Nephron (organoid): ENCODE data around the gene GPALPP1.

ENCODE experiments used
- H3K27ac Mint-ChIP-seq, 3 experiments: 2 replicates each; pipeline ENCODE4 v1.8.0; 2020; ENCODE audit warnings: mixed read lengths in 3 of 3, mild to moderate bottlenecking in 2 of 3, moderate library complexity in 1 of 3
- H3K27me3 Mint-ChIP-seq: 2 replicates; pipeline ENCODE4 v1.8.0; 2021; ENCODE audit warnings: low read depth, mild to moderate bottlenecking, moderate library complexity, mixed read lengths
- H3K36me3 Mint-ChIP-seq: 2 replicates; pipeline ENCODE4 v1.8.0; 2020; ENCODE audit warnings: low read depth, mixed read lengths
- H3K4me1 Mint-ChIP-seq: 2 replicates; pipeline ENCODE4 v1.8.0; 2020; ENCODE audit warnings: mixed read lengths
- H3K4me3 Mint-ChIP-seq, 3 experiments: 2 replicates each; pipeline ENCODE4 v1.8.0; 2020; ENCODE audit warnings: mild to moderate bottlenecking in 3 of 3, mixed read lengths in 3 of 3, moderate library complexity in 2 of 3
- H3K9me3 Mint-ChIP-seq: 2 replicates; pipeline ENCODE4 v1.8.0; 2020; ENCODE audit warnings: mixed read lengths
- CTCF ChIP-seq, 3 experiments: fragments of 200-600 bp; sonication (generic); IDR thresholded peaks; one replicate each; pipeline ENCODE4 v1.5.0; 2021; ENCODE audit warnings: antibody characterized with exemption in 3 of 3; ENCODE audit not compliant: unreplicated experiment in 3 of 3

The GPALPP1 gene

DNA sequence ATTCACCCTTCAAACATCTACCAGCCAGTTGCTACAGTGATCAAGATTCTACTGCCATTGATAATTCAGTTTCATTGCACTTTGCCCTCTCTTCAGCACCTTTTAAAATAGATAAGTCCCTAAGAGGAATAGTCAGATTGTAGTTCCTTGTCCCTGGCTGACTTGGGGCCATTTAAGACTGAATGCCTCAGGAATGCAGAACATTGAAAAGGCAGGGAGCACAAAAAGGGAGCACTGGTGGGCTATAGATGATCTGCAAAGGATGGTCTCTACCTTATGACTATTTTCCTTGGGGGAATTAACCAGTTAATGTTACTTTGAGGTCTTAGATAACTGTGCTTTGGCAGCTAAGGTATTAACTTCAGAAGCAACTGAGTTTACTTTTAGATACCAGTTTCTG is 46.9 kb downstream of the GPALPP1 start:
- H3K27me3 Mint-ChIP-seq, result no peaks in the 10 kb centered on the region
- H3K4me1 Mint-ChIP-seq, result no peaks in the 10 kb centered on the region
- no peaks in the 10 kb centered on the region for H3K9me3 Mint-ChIP-seq
- H3K27ac Mint-ChIP-seq, result no peak overlapping the region
- no peak overlapping the region for H3K4me3 Mint-ChIP-seq
- H3K36me3 Mint-ChIP-seq, result peaks cover 27% of the 10 kb centered on the region
- TF ChIP-seq CTCF (IDR thresholded peaks at IDR 0.05; ENCODE audit: unreplicated experiment in 3 of 3), result no peak

DNA sequence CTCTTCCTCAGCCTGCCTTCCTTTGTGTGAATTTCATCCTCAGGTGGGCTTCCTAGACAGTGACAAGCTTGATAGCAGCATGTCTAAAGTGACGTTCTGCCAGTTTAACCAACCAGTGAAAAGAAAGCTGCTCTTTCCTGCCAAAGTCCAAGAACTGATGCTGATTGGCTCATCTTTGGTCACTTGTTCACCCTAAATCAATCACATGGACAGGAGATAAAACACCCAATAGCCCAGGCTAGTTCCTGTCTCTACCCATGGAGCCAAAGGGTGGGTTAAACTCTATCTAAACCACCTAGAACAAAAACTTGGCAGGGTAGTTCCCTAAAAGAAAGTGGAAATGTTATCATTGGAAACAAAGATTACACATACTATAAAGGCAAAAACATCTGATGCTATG is 50.8 kb downstream of the GPALPP1 start:
- H3K4me3 Mint-ChIP-seq, result no peak overlapping the region
- no peaks in the 10 kb centered on the region for H3K27me3 Mint-ChIP-seq
- TF ChIP-seq CTCF (IDR thresholded peaks at IDR 0.05; ENCODE audit: unreplicated experiment in 3 of 3), result no peak

DNA sequence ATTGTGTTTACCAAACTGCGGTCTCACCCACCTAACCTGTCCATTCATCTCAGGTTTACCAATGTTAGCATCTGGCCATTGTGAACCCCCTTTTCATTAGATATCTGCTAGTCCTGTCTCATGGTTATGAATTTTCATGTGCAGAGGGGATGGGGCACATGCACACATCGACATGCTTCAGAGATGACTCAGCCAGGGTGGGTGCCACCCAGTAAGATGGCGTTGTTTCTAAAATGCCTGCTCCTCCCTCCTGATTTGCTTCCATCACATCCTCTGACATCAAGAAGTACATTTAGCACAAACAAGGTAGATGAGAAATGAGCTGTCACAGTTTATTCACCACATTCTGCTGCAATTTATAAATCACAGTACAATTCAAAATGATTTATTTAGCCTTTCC is 51.3 kb downstream of the GPALPP1 start:
- H3K9me3 Mint-ChIP-seq, result no peaks in the 10 kb centered on the region
- TF ChIP-seq CTCF (IDR thresholded peaks at IDR 0.05; ENCODE audit: unreplicated experiment in 3 of 3), result no peak
- no peaks in the 10 kb centered on the region for H3K27me3 Mint-ChIP-seq
- no peak overlapping the region for H3K27ac Mint-ChIP-seq
- H3K4me1 Mint-ChIP-seq, result peaks cover 5% of the 10 kb centered on the region
- peaks cover 7% of the 10 kb centered on the region for H3K36me3 Mint-ChIP-seq
- no peak overlapping the region for H3K4me3 Mint-ChIP-seq

More for the DNA sequence above, 50.8 kb downstream of the GPALPP1 start:
- H3K9me3 Mint-ChIP-seq, result no peaks in the 10 kb centered on the region
- peaks cover 11% of the 10 kb centered on the region for H3K36me3 Mint-ChIP-seq
- H3K4me1 Mint-ChIP-seq, result peaks cover 5% of the 10 kb centered on the region
- H3K27ac Mint-ChIP-seq, result no peak overlapping the region

DNA sequence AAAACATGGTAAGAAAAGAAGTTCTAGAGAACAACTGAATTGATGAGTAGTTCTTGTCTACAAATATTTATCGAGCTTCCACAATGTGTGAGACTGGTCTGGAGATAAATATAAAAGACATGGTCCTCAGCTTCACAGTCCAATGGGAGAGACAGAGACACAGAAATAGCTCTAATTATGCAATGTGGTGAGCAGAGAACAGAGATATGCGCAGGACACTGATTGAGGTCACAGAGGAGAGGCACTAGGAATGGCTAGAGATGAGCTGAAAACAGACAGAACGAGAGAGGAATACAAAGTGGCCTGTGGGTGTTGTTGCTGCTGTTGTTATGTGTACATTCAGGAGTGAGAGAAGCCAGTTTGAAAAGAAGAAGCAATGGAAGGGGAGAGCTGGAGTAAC is 53.2 kb downstream of the GPALPP1 start:
- Mint-ChIP-seq H3K36me3 (no peaks in the 10 kb centered on the region), H3K9me3 (no peaks in the 10 kb centered on the region), H3K4me3 (no peak overlapping the region), H3K4me1 (peaks cover 11% of the 10 kb centered on the region), H3K27me3 (no peaks in the 10 kb centered on the region), H3K27ac (peak overlapping the region in 1 of 3 experiments; percentile 2)
- TF ChIP-seq CTCF (IDR thresholded peaks at IDR 0.05; ENCODE audit: unreplicated experiment in 3 of 3), result no peak

GRCh38 chr13:45046445-45046844 is 57.1 kb downstream of the GPALPP1 start:
- H3K4me3 Mint-ChIP-seq, result peak overlapping the region; percentile 86 to 89 (median 88)
- H3K9me3 Mint-ChIP-seq, result no peaks in the 10 kb centered on the region
- H3K36me3 Mint-ChIP-seq, result no peaks in the 10 kb centered on the region
- no peak overlapping the region for H3K27ac Mint-ChIP-seq
- H3K27me3 Mint-ChIP-seq, result peaks cover 8% of the 10 kb centered on the region
- TF ChIP-seq CTCF (IDR thresholded peaks at IDR 0.05; ENCODE audit: unreplicated experiment in 3 of 3), result no peak
- peaks cover 13% of the 10 kb centered on the region for H3K4me1 Mint-ChIP-seq

GRCh38 chr13:45047394-45048310 is 58.3 kb downstream of the GPALPP1 start:
- H3K9me3 Mint-ChIP-seq, result no peaks in the 10 kb centered on the region
- H3K4me3 Mint-ChIP-seq, result peak overlapping the region; percentile 86 to 89 (median 88)
- peak; percentile 88 to 96 (median 91) for TF ChIP-seq CTCF (IDR thresholded peaks at IDR 0.05; ENCODE audit: unreplicated experiment in 3 of 3)
- peak overlapping the region; percentile 6 to 66 (median 26) for H3K27ac Mint-ChIP-seq
- peaks cover 8% of the 10 kb centered on the region for H3K27me3 Mint-ChIP-seq
- no peaks in the 10 kb centered on the region for H3K36me3 Mint-ChIP-seq
- peaks cover 10% of the 10 kb centered on the region for H3K4me1 Mint-ChIP-seq
